KG1 (cell line): Measurements from ENCODE around the gene KIAA1958.
"Not testable (repeated sequence)": the region's sequence is repeated elsewhere in the genome, so short reads cannot be mapped to it uniquely, and the experiment has no call there.

Experiments
- DNase-seq: peaks from one replicate; lab custom pipeline; 2025; lab: John Stamatoyannopoulos, UW

KIAA1958 gene

GRCh38 chr9:112489876-112490666 lies 3.4 kb downstream of the KIAA1958 start:
- DNase-seq = no peak

- DNase-seq = no peak
Measured at GRCh38 chr9:112493393-112494137, 6.9 kb downstream of the KIAA1958 start.

- no peak for DNase-seq
Measured at GRCh38 chr9:112494153-112494552, 7.5 kb downstream of the KIAA1958 start.

GRCh38 chr9:112495614-112496013 lies 9.0 kb downstream of the KIAA1958 start:
- no peak for DNase-seq

- DNase-seq = no peak
Measured at GRCh38 chr9:112496074-112496722, 9.6 kb downstream of the KIAA1958 start.

GRCh38 chr9:112500842-112501241 lies 14.2 kb downstream of the KIAA1958 start:
- DNase-seq = no peak

GRCh38 chr9:112501287-112501686 lies 14.7 kb downstream of the KIAA1958 start:
- no peak for DNase-seq

GRCh38 chr9:112502175-112502946 lies 15.7 kb downstream of the KIAA1958 start:
- DNase-seq = no peak

GRCh38 chr9:112503170-112503569 lies 16.5 kb downstream of the KIAA1958 start:
- DNase-seq = no peak

GRCh38 chr9:112505086-112505485 lies 18.5 kb downstream of the KIAA1958 start:
- no peak for DNase-seq

- DNase-seq = no peak
Measured at GRCh38 chr9:112505607-112506006, 19.0 kb downstream of the KIAA1958 start.

GRCh38 chr9:112506571-112506970 lies 19.9 kb downstream of the KIAA1958 start:
- DNase-seq = no peak

GRCh38 chr9:112507001-112507680 lies 20.5 kb downstream of the KIAA1958 start:
- DNase-seq = no peak

- DNase-seq = no peak
Measured at GRCh38 chr9:112508377-112508776, 21.8 kb downstream of the KIAA1958 start.

GRCh38 chr9:112512377-112512776 lies 25.8 kb downstream of the KIAA1958 start:
- DNase-seq = not testable (repeated sequence)

GRCh38 chr9:112516769-112517168 lies 30.1 kb downstream of the KIAA1958 start:
- no peak for DNase-seq

- DNase-seq = no peak
Measured at GRCh38 chr9:112520069-112520468, 33.4 kb downstream of the KIAA1958 start.

GRCh38 chr9:112520656-112521055 lies 34.0 kb downstream of the KIAA1958 start:
- DNase-seq = no peak

- DNase-seq = no peak
Measured at GRCh38 chr9:112526973-112527372, 40.3 kb downstream of the KIAA1958 start.

- DNase-seq = no peak
Measured at GRCh38 chr9:112527959-112528358, 41.3 kb downstream of the KIAA1958 start.

- no peak for DNase-seq
Measured at GRCh38 chr9:112529316-112529715, 42.7 kb downstream of the KIAA1958 start.
